SU-DHL-6 (cell line): ENCODE results near the gene ANTXR1.

Source experiments
- CTCF ChIP-seq: fragments of 200-600 bp; sonication (generic); IDR thresholded peaks from one replicate; pipeline ENCODE4 v1.5.1; 2017; ENCODE audit warnings: antibody characterized with exemption, mild to moderate bottlenecking, low read length, moderate library complexity; ENCODE audit not compliant: insufficient read depth, poor library complexity, severe bottlenecking
- EZH2phosphoT487 ChIP-seq: fragments of 200-600 bp; sonication (generic), shearing (Covaris generic); conservative IDR thresholded peaks from 2 replicates; pipeline ENCODE4 v1.6.1; 2018; ENCODE audit warnings: mild to moderate bottlenecking, antibody characterized with exemption, low read length, moderate library complexity, mixed read lengths

GRCh38 chr2:69253112-69253511 lies 240.1 kb downstream of the ANTXR1 start:
- TF ChIP-seq CTCF, result no peak
- TF ChIP-seq EZH2phosphoT487, result no peak
